ENCODE results near the gene TBKBP1.

TBKBP1 gene

GRCh38 chr17:47703671-47704070 lies 9.7 kb downstream of the TBKBP1 start:
- TF ChIP-seq CTCF (IDR thresholded peaks at IDR 0.05; ENCODE audit: extremely low read depth, insufficient read depth, missing control alignments) = no peak
- in situ Hi-C loops (cut with MboI; ENCODE audit: low pct_unique_long_range_greater_than_20kb, low sequenced_read_pairs, unreplicated experiment) = no loop called here
- DNase-seq (ENCODE audit: low spot score) = no peak

GRCh38 chr17:47704116-47704515 lies 10.2 kb downstream of the TBKBP1 start:
- in situ Hi-C loops (cut with MboI; ENCODE audit: low pct_unique_long_range_greater_than_20kb, low sequenced_read_pairs, unreplicated experiment) = no loop called here
- TF ChIP-seq CTCF (IDR thresholded peaks at IDR 0.05; ENCODE audit: extremely low read depth, insufficient read depth, missing control alignments) = no peak
- no peak for DNase-seq (ENCODE audit: low spot score)

GRCh38 chr17:47704736-47705135 lies 10.8 kb downstream of the TBKBP1 start:
- TF ChIP-seq CTCF (IDR thresholded peaks at IDR 0.05; ENCODE audit: extremely low read depth, insufficient read depth, missing control alignments) = no peak
- DNase-seq (ENCODE audit: low spot score) = no peak
- in situ Hi-C loops (cut with MboI; ENCODE audit: low pct_unique_long_range_greater_than_20kb, low sequenced_read_pairs, unreplicated experiment) = no loop called here

- DNase-seq (ENCODE audit: low spot score) = no peak
- TF ChIP-seq CTCF (IDR thresholded peaks at IDR 0.05; ENCODE audit: extremely low read depth, insufficient read depth, missing control alignments) = no peak
- in situ Hi-C loops (cut with MboI; ENCODE audit: low pct_unique_long_range_greater_than_20kb, low sequenced_read_pairs, unreplicated experiment) = no loop called here
Measured at GRCh38 chr17:47705536-47706530, 11.9 kb downstream of the TBKBP1 start.

GRCh38 chr17:47707056-47707804 lies 13.3 kb downstream of the TBKBP1 start:
- no peak for TF ChIP-seq CTCF (IDR thresholded peaks at IDR 0.05; ENCODE audit: extremely low read depth, insufficient read depth, missing control alignments)
- in situ Hi-C loops (cut with MboI; ENCODE audit: low pct_unique_long_range_greater_than_20kb, low sequenced_read_pairs, unreplicated experiment) = no loop called here
- no peak for DNase-seq (ENCODE audit: low spot score)

- in situ Hi-C loops (cut with MboI; ENCODE audit: low pct_unique_long_range_greater_than_20kb, low sequenced_read_pairs, unreplicated experiment) = no loop called here
- DNase-seq (ENCODE audit: low spot score) = no peak
- no peak for TF ChIP-seq CTCF (IDR thresholded peaks at IDR 0.05; ENCODE audit: extremely low read depth, insufficient read depth, missing control alignments)
Measured at GRCh38 chr17:47707884-47708283, 13.9 kb downstream of the TBKBP1 start.

All from GM13977 (cell line).